Measurements from ENCODE around the gene TTLL4. TPM values are rescaled to one million over a fixed set of nuclear protein-coding genes. Genes with fewer than 3 reads are reported as not detected.
"Not testable (repeated sequence)": the region's sequence is repeated elsewhere in the genome, so short reads cannot be mapped to it uniquely, and the experiment has no call there.

The TTLL4 gene
- 10 to 100 TPM; 31.6 TPM for total RNA-seq

- ChIA-PET POLR2A (no interaction called here), CTCF (interaction anchor here (0.6 to 2.7 kb wide), 38 partner anchors 8 to 458 kb away, joined by 3 to 20 read pairs (median 4); partner anchors contain the start of genes BCS1L, RNF25, STK36 and WNT10A)
- DNase-seq, result peak; percentile 98
- Mint-ChIP-seq H3K36me3 (ENCODE audit: low read depth) (peaks cover 2% of the 10 kb centered on the region), H3K4me3 (peak within 1 kb of the TSS; percentile 98), H3K9me3 (no peaks in the 10 kb centered on the region), H3K27me3 (peaks cover 10% of the 10 kb centered on the region), H3K27ac (peak within 1 kb of the TSS; percentile 79), H3K4me1 (peaks cover 30% of the 10 kb centered on the region)
Measured at GRCh38 chr2:218710687-218711549, at the start of gene TTLL4. TSS of gene TTLL4 (plus strand) at chr2:218710835. CDS start at chr2:218737677, 26,842 bp downstream.

GRCh38 chr2:218662377-218662776 is 48.3 kb upstream of the TTLL4 start:
- Mint-ChIP-seq H3K4me3 (no peak overlapping the region), H3K27ac (no peak overlapping the region), H3K4me1 (peaks cover 28% of the 10 kb centered on the region), H3K9me3 (no peaks in the 10 kb centered on the region), H3K36me3 (ENCODE audit: low read depth) (peaks cover 39% of the 10 kb centered on the region), H3K27me3 (no peaks in the 10 kb centered on the region)
- no peak for DNase-seq
- ChIA-PET CTCF (interaction anchor here (1.7 to 6.6 kb wide), 2 partner anchors 8 to 48 kb away, joined by 4 to 45 read pairs; partner anchors contain the start of genes RNF25, STK36 and TTLL4), POLR2A (no interaction called here)

GRCh38 chr2:218662827-218663226 is 47.8 kb upstream of the TTLL4 start:
- Mint-ChIP-seq H3K27ac (no peak overlapping the region), H3K9me3 (no peaks in the 10 kb centered on the region), H3K4me3 (no peak overlapping the region), H3K4me1 (peaks cover 25% of the 10 kb centered on the region), H3K36me3 (ENCODE audit: low read depth) (peaks cover 39% of the 10 kb centered on the region), H3K27me3 (no peaks in the 10 kb centered on the region)
- CTCF ChIA-PET, result interaction anchor here (1.7 kb wide), 2 partner anchors 48 to 184 kb away, joined by 4 to 5 read pairs; partner anchors contain the start of gene TTLL4
- DNase-seq, result no peak
- POLR2A ChIA-PET, result no interaction called here

GRCh38 chr2:218663901-218664300 is 46.7 kb upstream of the TTLL4 start:
- Mint-ChIP-seq H3K36me3 (ENCODE audit: low read depth) (peaks cover 37% of the 10 kb centered on the region), H3K4me1 (peaks cover 15% of the 10 kb centered on the region), H3K4me3 (no peak overlapping the region), H3K9me3 (no peaks in the 10 kb centered on the region), H3K27ac (no peak overlapping the region), H3K27me3 (no peaks in the 10 kb centered on the region)
- POLR2A ChIA-PET, result no interaction called here
- no peak for DNase-seq
- CTCF ChIA-PET, result interaction anchor here (1.7 kb wide), 2 partner anchors 46 to 183 kb away, joined by 4 to 5 read pairs; partner anchors contain the start of gene TTLL4

GRCh38 chr2:218664653-218665052 is 46.0 kb upstream of the TTLL4 start:
- Mint-ChIP-seq H3K27me3 (no peaks in the 10 kb centered on the region), H3K27ac (no peak overlapping the region), H3K36me3 (ENCODE audit: low read depth) (peaks cover 34% of the 10 kb centered on the region), H3K4me1 (peaks cover 14% of the 10 kb centered on the region), H3K9me3 (no peaks in the 10 kb centered on the region), H3K4me3 (no peak overlapping the region)
- ChIA-PET POLR2A (no interaction called here), CTCF (interaction anchor here (1.7 kb wide), 1 partner anchor 183 kb away, joined by 5 read pairs; no protein-coding TSS in a partner anchor)
- DNase-seq, result no peak

GRCh38 chr2:218671097-218671653 is 39.5 kb upstream of the TTLL4 start:
- peak overlapping the region; percentile 93 for H3K27ac Mint-ChIP-seq
- no peaks in the 10 kb centered on the region for H3K27me3 Mint-ChIP-seq
- CTCF ChIA-PET, result interaction anchor here (0.9 to 5.3 kb wide), 8 partner anchors 12 to 176 kb away, joined by 3 to 45 read pairs (median 4); partner anchors contain the start of genes BCS1L, TTLL4 and ZNF142
- H3K4me3 Mint-ChIP-seq, result peak overlapping the region; percentile 96
- no peak for DNase-seq
- POLR2A ChIA-PET, result no interaction called here
- H3K4me1 Mint-ChIP-seq, result peaks cover 26% of the 10 kb centered on the region
- H3K36me3 Mint-ChIP-seq (ENCODE audit: low read depth), result peaks cover 7% of the 10 kb centered on the region
- no peaks in the 10 kb centered on the region for H3K9me3 Mint-ChIP-seq

- no peaks in the 10 kb centered on the region for H3K9me3 Mint-ChIP-seq
- H3K27me3 Mint-ChIP-seq, result no peaks in the 10 kb centered on the region
- CTCF ChIA-PET, result interaction anchor here (0.6 to 5.3 kb wide), 8 partner anchors 13 to 203 kb away, joined by 3 to 45 read pairs (median 4); partner anchors contain the start of genes BCS1L, TTLL4 and ZNF142
- DNase-seq, result peak; percentile 87
- H3K4me1 Mint-ChIP-seq, result peaks cover 26% of the 10 kb centered on the region
- POLR2A ChIA-PET, result no interaction called here
- peak within 1 kb of the TSS; percentile 96 for H3K4me3 Mint-ChIP-seq
- peaks cover 7% of the 10 kb centered on the region for H3K36me3 Mint-ChIP-seq (ENCODE audit: low read depth)
- peak within 1 kb of the TSS; percentile 93 for H3K27ac Mint-ChIP-seq
Measured at GRCh38 chr2:218671654-218672566, 38.7 kb upstream of the TTLL4 start, which contains the start of the genes RNF25 and STK36. TSS of gene RNF25 (minus strand) at chr2:218672002. CDS start at chr2:218671970, 32 bp downstream. TSS of gene STK36 (plus strand) at chr2:218672086. CDS start at chr2:218672830, 744 bp downstream.

GRCh38 chr2:218679119-218679518 is 31.5 kb upstream of the TTLL4 start:
- DNase-seq, result no peak
- H3K36me3 Mint-ChIP-seq (ENCODE audit: low read depth), result peaks cover 2% of the 10 kb centered on the region
- ChIA-PET POLR2A (no interaction called here), CTCF (interaction anchor here (0.9 kb wide), 1 partner anchor 10 kb away, joined by 3 read pairs; no protein-coding TSS in a partner anchor)
- no peak overlapping the region for H3K4me3 Mint-ChIP-seq
- no peak overlapping the region for H3K27ac Mint-ChIP-seq
- no peaks in the 10 kb centered on the region for H3K4me1 Mint-ChIP-seq
- no peaks in the 10 kb centered on the region for H3K9me3 Mint-ChIP-seq
- no peaks in the 10 kb centered on the region for H3K27me3 Mint-ChIP-seq

GRCh38 chr2:218680061-218680460 is 30.6 kb upstream of the TTLL4 start:
- ChIA-PET POLR2A (interaction anchor here (0.6 kb wide), 1 partner anchor 20 kb away, joined by 4 read pairs; the partner anchor contains the start of genes BCS1L and ZNF142), CTCF (no interaction called here)
- no peak for DNase-seq
- H3K36me3 Mint-ChIP-seq (ENCODE audit: low read depth), result peaks cover 2% of the 10 kb centered on the region
- H3K27me3 Mint-ChIP-seq, result no peaks in the 10 kb centered on the region
- H3K4me3 Mint-ChIP-seq, result no peak overlapping the region
- no peak overlapping the region for H3K27ac Mint-ChIP-seq
- no peaks in the 10 kb centered on the region for H3K4me1 Mint-ChIP-seq
- H3K9me3 Mint-ChIP-seq, result no peaks in the 10 kb centered on the region

- CTCF ChIA-PET, result interaction anchor here (0.6 to 1.8 kb wide), 10 partner anchors 10 to 396 kb away, joined by 3 to 8 read pairs (median 3); partner anchors contain the start of genes BCS1L, RNF25, STK36 and ZNF142
- DNase-seq, result peak; percentile 54
- H3K36me3 Mint-ChIP-seq (ENCODE audit: low read depth); H3K4me1 Mint-ChIP-seq; POLR2A ChIA-PET; H3K4me3 Mint-ChIP-seq; H3K27ac Mint-ChIP-seq; H3K27me3 Mint-ChIP-seq; H3K9me3 Mint-ChIP-seq: not testable (repeated sequence)
Measured at GRCh38 chr2:218687400-218688060, 23.1 kb upstream of the TTLL4 start.

GRCh38 chr2:218691234-218691633 is 19.4 kb upstream of the TTLL4 start:
- H3K9me3 Mint-ChIP-seq, result no peaks in the 10 kb centered on the region
- no peak overlapping the region for H3K4me3 Mint-ChIP-seq
- H3K36me3 Mint-ChIP-seq (ENCODE audit: low read depth), result no peaks in the 10 kb centered on the region
- no peak for DNase-seq
- ChIA-PET CTCF (interaction anchor here (0.7 to 1.2 kb wide), 5 partner anchors 11 to 21 kb away, joined by 3 to 4 read pairs (median 3); partner anchors contain the start of gene TTLL4), POLR2A (no interaction called here)
- H3K27me3 Mint-ChIP-seq, result no peaks in the 10 kb centered on the region
- no peak overlapping the region for H3K27ac Mint-ChIP-seq
- peaks cover 2% of the 10 kb centered on the region for H3K4me1 Mint-ChIP-seq
